ENCODE data around the gene ZNF830. TPM values are rescaled to one million over a fixed set of nuclear protein-coding genes. Genes with fewer than 3 reads are reported as not detected.
"Not testable (repeated sequence)": the region's sequence is repeated elsewhere in the genome, so short reads cannot be mapped to it uniquely, and the experiment has no call there.

The ZNF830 gene
- total and polyA plus RNA-seq, 10 donors = 13.2 to 23.7 (median 18.2) TPM

DNA sequence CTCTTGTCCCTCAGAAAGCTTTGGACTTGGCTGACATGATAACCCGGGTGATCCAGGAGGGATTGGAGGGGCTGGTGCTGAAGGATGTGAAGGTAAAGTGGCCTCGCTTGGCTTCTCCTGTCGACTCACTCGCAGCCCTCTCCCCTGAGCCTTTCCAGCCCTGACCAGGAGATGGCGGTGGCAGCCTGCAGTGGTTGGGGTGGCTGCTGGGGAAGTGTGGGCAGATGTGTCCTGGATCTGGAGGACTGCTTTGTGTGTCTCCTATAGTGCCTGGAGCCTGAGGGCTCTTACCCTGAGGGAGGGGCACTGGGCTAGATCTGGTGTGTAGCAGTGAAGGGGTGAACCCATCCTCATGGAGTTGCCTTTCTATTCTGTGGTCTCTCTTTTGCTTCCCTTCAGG, 36.9 kb downstream of the ZNF830 start:
- H3K4me3 ChIP-seq = no peak overlapping the region
- no peaks in the 10 kb centered on the region for H3K9me3 ChIP-seq
- WGBS, 5 donors = 31 to 42% (median 37%) methylated on average over 5 of the region's 5 CpGs
- H3K36me3 ChIP-seq = peaks cover 0 to 100% (median 87%) of the 10 kb centered on the region in 6 donors
- H3K27ac ChIP-seq = peak overlapping the region in 7 of 8 donors; percentile 19 to 74 (median 43)
- H3K27me3 ChIP-seq (replicated peaks in 1 of 7) = no peaks in the 10 kb centered on the region
- peak; percentile 94 for DNase-seq
- H3K4me1 ChIP-seq = peaks cover 0 to 33% (median 17%) of the 10 kb centered on the region in 6 donors
- intact Hi-C loops (cut with DNase I; ENCODE audit: low total_unique reads) = loop anchor here (2.0 kb wide), 1 partner anchor 91 kb away; no protein-coding TSS in a partner anchor
- TF ChIP-seq, protein P1, sequence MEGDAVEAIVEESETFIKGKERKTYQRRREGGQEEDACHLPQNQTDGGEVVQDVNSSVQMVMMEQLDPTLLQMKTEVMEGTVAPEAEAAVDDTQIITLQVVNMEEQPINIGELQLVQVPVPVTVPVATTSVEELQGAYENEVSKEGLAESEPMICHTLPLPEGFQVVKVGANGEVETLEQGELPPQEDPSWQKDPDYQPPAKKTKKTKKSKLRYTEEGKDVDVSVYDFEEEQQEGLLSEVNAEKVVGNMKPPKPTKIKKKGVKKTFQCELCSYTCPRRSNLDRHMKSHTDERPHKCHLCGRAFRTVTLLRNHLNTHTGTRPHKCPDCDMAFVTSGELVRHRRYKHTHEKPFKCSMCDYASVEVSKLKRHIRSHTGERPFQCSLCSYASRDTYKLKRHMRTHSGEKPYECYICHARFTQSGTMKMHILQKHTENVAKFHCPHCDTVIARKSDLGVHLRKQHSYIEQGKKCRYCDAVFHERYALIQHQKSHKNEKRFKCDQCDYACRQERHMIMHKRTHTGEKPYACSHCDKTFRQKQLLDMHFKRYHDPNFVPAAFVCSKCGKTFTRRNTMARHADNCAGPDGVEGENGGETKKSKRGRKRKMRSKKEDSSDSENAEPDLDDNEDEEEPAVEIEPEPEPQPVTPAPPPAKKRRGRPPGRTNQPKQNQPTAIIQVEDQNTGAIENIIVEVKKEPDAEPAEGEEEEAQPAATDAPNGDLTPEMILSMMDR (IDR thresholded peaks at IDR 0.05 in 8 of 11, conservative IDR thresholded peaks at IDR 0.05 in 3 of 11) = peak; percentile 58 to 92 (median 85)
- TF ChIP-seq POLR2AphosphoS5 (IDR thresholded peaks at IDR 0.05) = peak; percentile 66 to 75 (median 69)
- TF ChIP-seq POLR2A (IDR thresholded peaks at IDR 0.05) = no peak

DNA sequence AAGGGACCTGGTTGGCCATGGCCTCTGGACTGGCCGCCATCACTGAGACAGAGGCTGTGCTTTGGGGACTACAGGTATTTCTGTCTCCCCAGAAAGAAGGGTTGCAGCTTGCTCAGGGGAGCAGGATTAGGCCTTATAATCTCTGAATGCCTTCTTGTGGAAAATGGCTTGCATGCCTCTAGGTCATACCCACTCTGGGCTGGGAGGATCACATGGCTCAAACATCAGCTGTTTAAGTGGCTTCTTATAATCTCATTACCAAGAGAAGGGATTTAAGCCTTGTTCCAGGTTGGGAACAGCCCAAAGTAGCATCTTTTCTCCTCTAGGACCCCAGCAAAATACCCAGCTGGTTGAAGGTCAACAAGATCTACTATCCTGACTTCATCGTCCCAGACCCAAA, 38.1 kb downstream of the ZNF830 start:
- DNase-seq = no peak
- Histone ChIP-seq H3K9me3 (no peaks in the 10 kb centered on the region), H3K27me3 (replicated peaks in 1 of 7) (no peaks in the 10 kb centered on the region), H3K4me1 (peaks cover 0 to 31% (median 17%) of the 10 kb centered on the region in 6 donors), H3K36me3 (peaks cover 0 to 100% (median 86%) of the 10 kb centered on the region in 6 donors), H3K4me3 (no peak overlapping the region), H3K27ac (peak overlapping the region in 2 of 8 donors; percentile 68 to 74)
- TF ChIP-seq POLR2AphosphoS5 (IDR thresholded peaks at IDR 0.05) = no peak
- TF ChIP-seq, protein P1 (IDR thresholded peaks at IDR 0.05 in 8 of 11, conservative IDR thresholded peaks at IDR 0.05 in 3 of 11) = no peak
- no peak for TF ChIP-seq POLR2A (IDR thresholded peaks at IDR 0.05)
- 93 to 99% (median 95%) methylated on average over 2 of the region's 2 CpGs for WGBS, 5 donors
- intact Hi-C loops (cut with DNase I; ENCODE audit: low total_unique reads) = loop anchor here (2.0 kb wide), 1 partner anchor 89 kb away; no protein-coding TSS in a partner anchor

DNA sequence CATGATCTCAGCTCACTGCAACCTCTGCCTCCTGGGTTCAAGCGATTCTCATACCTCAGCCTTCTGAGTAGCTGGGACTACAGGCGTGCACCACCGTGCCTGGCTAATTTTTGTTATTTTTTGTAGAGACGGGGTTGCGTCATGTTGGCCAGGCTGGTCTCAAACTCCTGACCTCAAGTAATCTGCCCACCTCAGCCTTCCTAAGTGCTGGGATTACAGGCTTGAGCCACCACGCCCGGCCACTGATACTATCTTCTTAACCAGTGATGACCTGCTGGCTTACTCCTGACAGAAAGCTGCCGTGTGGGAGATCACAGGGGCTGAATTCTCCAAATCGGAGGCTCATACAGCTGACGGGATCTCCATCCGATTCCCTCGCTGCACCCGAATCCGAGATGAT, 39.6 kb downstream of the ZNF830 start:
- 94 to 98% (median 95%) methylated on average over 13 to 14 of the region's 14 CpGs for WGBS, 5 donors
- Histone ChIP-seq H3K27ac (peak overlapping the region in 1 of 8 donors; percentile 14), H3K36me3 (peaks cover 0 to 98% (median 81%) of the 10 kb centered on the region in 6 donors), H3K4me1 (peaks cover 0 to 30% (median 17%) of the 10 kb centered on the region in 6 donors)
- H3K9me3 ChIP-seq; DNase-seq; H3K27me3 ChIP-seq (replicated peaks in 1 of 7); intact Hi-C loops (cut with DNase I; ENCODE audit: low total_unique reads); H3K4me3 ChIP-seq: not testable (repeated sequence)

DNA sequence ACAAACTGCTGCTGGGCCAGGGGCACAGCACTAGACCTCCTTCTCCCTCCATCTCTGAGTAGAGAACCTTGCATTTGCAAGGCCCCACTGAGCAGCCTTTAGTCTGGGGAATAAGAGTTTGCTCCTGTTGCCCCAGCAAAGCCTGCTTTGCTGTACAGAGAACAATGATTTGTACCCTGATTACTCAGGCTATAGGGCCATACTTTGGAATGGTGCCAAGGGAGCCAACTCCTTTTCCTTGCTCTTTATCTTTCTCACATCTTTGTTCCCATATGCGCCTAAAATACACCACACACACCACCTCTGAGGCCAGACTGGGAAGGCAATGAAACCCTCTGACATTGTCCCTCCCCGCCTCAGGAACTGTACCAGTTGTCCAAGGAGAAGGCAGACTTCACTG, 40.2 kb downstream of the ZNF830 start:
- H3K4me3 ChIP-seq = no peak overlapping the region
- peaks cover 0 to 98% (median 76%) of the 10 kb centered on the region in 6 donors for H3K36me3 ChIP-seq
- no peaks in the 10 kb centered on the region for H3K9me3 ChIP-seq
- no peak for DNase-seq
- no peak for TF ChIP-seq POLR2A (IDR thresholded peaks at IDR 0.05)
- TF ChIP-seq, protein P1 (IDR thresholded peaks at IDR 0.05 in 8 of 11, conservative IDR thresholded peaks at IDR 0.05 in 3 of 11) = no peak
- TF ChIP-seq POLR2AphosphoS5 (IDR thresholded peaks at IDR 0.05) = no peak
- intact Hi-C loops (cut with DNase I; ENCODE audit: low total_unique reads) = no loop called here
- H3K4me1 ChIP-seq = peaks cover 0 to 25% (median 15%) of the 10 kb centered on the region in 6 donors
- H3K27ac ChIP-seq = peak overlapping the region in 1 of 8 donors; percentile 14
- no peaks in the 10 kb centered on the region for H3K27me3 ChIP-seq (replicated peaks in 1 of 7)
- WGBS, 5 donors = 85 to 95% (median 89%) methylated on average over 2 of the region's 2 CpGs

All from spleen (tissue), 11 donors.